H1 (cell line): ENCODE data around the gene HEATR5A. TPM values are rescaled to one million over a fixed set of nuclear protein-coding genes. Genes with fewer than 3 reads are reported as not detected.

Source experiments
- CTCF ChIA-PET: fragments of 300-600 bp; sonication (Branson Sonifier 250); formaldehyde crosslinking; loops from one replicate; lab custom pipeline; 2021; ENCODE audit not compliant: partially characterized antibody; lab: Charles Lee
- POLR2A ChIA-PET: fragments of 300-600 bp; sonication (Branson Sonifier 250); formaldehyde crosslinking; loops from one replicate; lab custom pipeline; 2021; ENCODE audit warnings: inconsistent platforms; ENCODE audit not compliant: partially characterized antibody; lab: Charles Lee
- DNase-seq, 2 experiments: peaks; one replicate each; pipeline versions ENCODE4 v3.0.0 to v3.0.0-alpha.2; 2010 to 2022; ENCODE audit warnings: low spot score in 2 of 2, low read depth in 1 of 2, mixed read lengths in 1 of 2
- FAIRE-seq: peaks from 2 replicates; lab custom pipeline; 2011; peaks lifted over from hg19 to GRCh38; lab: Jason Lieb, UNC
- H2AFZ ChIP-seq: 2 replicates; pipeline ENCODE4 v1.8.1; 2012; ENCODE audit warnings: low read length, inconsistent platforms
- H2AK5ac ChIP-seq: 2 replicates; pipeline ENCODE4 v1.6.1; 2013; ENCODE audit warnings: low read depth, low read length
- H2BK120ac ChIP-seq: replicated peaks from 2 replicates; pipeline ENCODE3; 2013; ENCODE audit warnings: low read depth, low read length, inconsistent platforms
- H2BK12ac ChIP-seq: 2 replicates; pipeline ENCODE4 v1.6.1; 2013; ENCODE audit warnings: low read depth, low read length
- H2BK15ac ChIP-seq: 2 replicates; pipeline ENCODE4 v1.6.1; 2013; ENCODE audit warnings: low read length
- H2BK20ac ChIP-seq: 2 replicates; pipeline ENCODE4 v1.6.1; 2013; ENCODE audit warnings: low read length
- H2BK5ac ChIP-seq: 2 replicates; pipeline ENCODE4 v1.6.1; 2013; ENCODE audit warnings: low read depth, low read length
- H3K14ac ChIP-seq: 2 replicates; pipeline ENCODE4 v1.6.1; 2013; ENCODE audit warnings: inconsistent platforms; ENCODE audit not compliant: insufficient read length
- H3K18ac ChIP-seq: 2 replicates; pipeline ENCODE4 v1.6.1; 2013; ENCODE audit warnings: low read length; ENCODE audit errors: extremely low read depth
- H3K23ac ChIP-seq: 2 replicates; pipeline ENCODE4 v1.6.1; 2013; ENCODE audit warnings: inconsistent platforms; ENCODE audit not compliant: insufficient read length
- H3K23me2 ChIP-seq: 2 replicates; pipeline ENCODE4 v1.6.1; 2013; ENCODE audit warnings: low read depth, low read length
- H3K27ac ChIP-seq: 2 replicates; pipeline ENCODE4 v1.6.1; 2011; ENCODE audit warnings: low read depth, low read length, inconsistent platforms
- H3K27me3 ChIP-seq, 4 experiments: replicated peaks in 1 of 4; 1 replicate in 1 of 4; 2 replicates in 3 of 4; pipeline versions ENCODE4 v1.6.1 to v1.8.1; 2011 to 2013; ENCODE audit warnings: low read length in 3 of 4, mild to moderate bottlenecking in 3 of 4, inconsistent platforms in 2 of 4, mixed read lengths in 2 of 4, moderate library complexity in 1 of 4; ENCODE audit not compliant: control insufficient read depth in 3 of 4, insufficient read depth in 3 of 4; ENCODE audit errors: extremely low read depth in 1 of 4
- H3K36me3 ChIP-seq, 4 experiments: 2 replicates each; pipeline versions ENCODE4 v1.6.1 to v1.8.1; 2011 to 2013; ENCODE audit warnings: mild to moderate bottlenecking in 4 of 4, low read length in 3 of 4, moderate library complexity in 2 of 4, control low read depth in 1 of 4, inconsistent platforms in 1 of 4; ENCODE audit not compliant: insufficient read depth in 4 of 4, control insufficient read depth in 2 of 4
- H3K4ac ChIP-seq: replicated peaks from 2 replicates; pipeline ENCODE3; 2013; ENCODE audit warnings: low read length, low read depth, mixed read lengths, inconsistent platforms; ENCODE audit not compliant: insufficient read length
- H3K4me1 ChIP-seq, 4 experiments: replicated peaks in 1 of 4; 1 replicate in 1 of 4; 2 replicates in 3 of 4; pipeline versions ENCODE4 v1.6.1 to v1.8.1; 2011 to 2013; ENCODE audit warnings: low read length in 3 of 4, inconsistent platforms in 2 of 4, mixed read lengths in 1 of 4; ENCODE audit not compliant: insufficient read depth in 4 of 4, control insufficient read depth in 3 of 4
- H3K4me2 ChIP-seq, 2 experiments: 2 replicates each; pipeline versions ENCODE4 v1.6.1 to v1.8.1; 2011 to 2013; ENCODE audit warnings: low read depth in 2 of 2, low read length in 2 of 2, control low read depth in 1 of 2, inconsistent platforms in 1 of 2, mild to moderate bottlenecking in 1 of 2; ENCODE audit not compliant: insufficient read depth in 1 of 2
- H3K4me3 ChIP-seq, 4 experiments: fragments of 200-600, 300-600 bp in 1 of 4; sonication (generic), shearing (Covaris generic), sonication (Bioruptor Twin) in 1 of 4; 2 replicates each; pipeline versions ENCODE4 v1.5.1 to v1.8.1; 2011 to 2016; ENCODE audit warnings: low read length in 4 of 4, low read depth in 3 of 4, control low read depth in 2 of 4, inconsistent platforms in 2 of 4, mild to moderate bottlenecking in 2 of 4, mixed read lengths in 1 of 4, moderate library complexity in 1 of 4; ENCODE audit not compliant: insufficient read depth in 2 of 4; ENCODE audit errors: extremely low read depth in 1 of 4
- H3K56ac ChIP-seq: replicated peaks from 2 replicates; pipeline ENCODE3; 2013; ENCODE audit warnings: low read depth, mild to moderate bottlenecking, mixed read lengths, low read length, inconsistent platforms; ENCODE audit not compliant: insufficient read length
- H3K79me1 ChIP-seq: 2 replicates; pipeline ENCODE4 v1.6.1; 2013; ENCODE audit warnings: low read depth, low read length, control low read depth
- H3K79me2 ChIP-seq, 2 experiments: 2 replicates each; pipeline versions ENCODE4 v1.6.1 to v1.8.1; 2012 to 2013; ENCODE audit warnings: low read length in 2 of 2, mild to moderate bottlenecking in 2 of 2, inconsistent platforms in 1 of 2; ENCODE audit not compliant: insufficient read depth in 2 of 2, control insufficient read depth in 1 of 2
- H3K9ac ChIP-seq, 4 experiments: replicated peaks in 1 of 4; 1 replicate in 1 of 4; 2 replicates in 3 of 4; pipeline versions ENCODE4 v1.6.1 to v1.8.1; 2011 to 2013; ENCODE audit warnings: low read depth in 3 of 4, low read length in 3 of 4, control low read depth in 2 of 4, mild to moderate bottlenecking in 2 of 4, moderate library complexity in 2 of 4, inconsistent platforms in 1 of 4; ENCODE audit errors: extremely low read depth in 1 of 4
- H3K9me3 ChIP-seq, 2 experiments: 2 replicates each; pipeline versions ENCODE4 v1.6.1 to v1.8.1; 2012 to 2013; ENCODE audit warnings: mild to moderate bottlenecking in 2 of 2, moderate library complexity in 2 of 2, control low read depth in 1 of 2, inconsistent platforms in 1 of 2, low read depth in 1 of 2, low read length in 1 of 2, mixed read lengths in 1 of 2; ENCODE audit not compliant: insufficient read depth in 2 of 2
- H4K20me1 ChIP-seq, 2 experiments: replicated peaks in 1 of 2; 2 replicates each; pipeline versions ENCODE3 to v1.8.1; 2011 to 2013; ENCODE audit warnings: inconsistent platforms in 2 of 2, low read length in 2 of 2, mild to moderate bottlenecking in 1 of 2; ENCODE audit not compliant: insufficient read depth in 2 of 2, control insufficient read depth in 1 of 2
- H4K5ac ChIP-seq: 2 replicates; pipeline ENCODE4 v1.6.1; 2013; ENCODE audit warnings: low read length, low read depth, mixed read lengths, inconsistent platforms; ENCODE audit not compliant: insufficient read length
- H4K8ac ChIP-seq: 2 replicates; pipeline ENCODE4 v1.8.0; 2013; ENCODE audit warnings: mild to moderate bottlenecking, moderate library complexity, low read length, inconsistent platforms; ENCODE audit not compliant: insufficient read depth; ENCODE audit errors: extremely low read depth
- H4K91ac ChIP-seq: replicated peaks from 2 replicates; pipeline ENCODE3; 2013; ENCODE audit warnings: low read length, mixed read lengths, inconsistent platforms; ENCODE audit not compliant: insufficient read length
- JUND ChIP-seq: IDR thresholded peaks from 2 replicates; pipeline ENCODE4 v1.6.1; 2011; ENCODE audit warnings: mild to moderate bottlenecking, improper control_type of control experiment, low read length
- KDM4A ChIP-seq: IDR thresholded peaks from one replicate; pipeline ENCODE4 v1.7.1; 2012; ENCODE audit warnings: low read depth, mild to moderate bottlenecking, moderate library complexity, low read length, inconsistent platforms; ENCODE audit not compliant: severe bottlenecking
- MAFK ChIP-seq: IDR thresholded peaks from 2 replicates; pipeline ENCODE4 v1.6.1; 2012; ENCODE audit warnings: low read depth, mild to moderate bottlenecking, improper control_type of control experiment, low read length
- PHF8 ChIP-seq: fragments of 200-600 bp; sonication (generic); conservative IDR thresholded peaks from 2 replicates; pipeline ENCODE4 v1.7.1; 2012; ENCODE audit warnings: low read depth, mild to moderate bottlenecking, inconsistent platforms, low read length, moderate library complexity
- POLR2A ChIP-seq, 2 experiments: IDR thresholded peaks; 1 replicate in 1 of 2; 2 replicates in 1 of 2; pipeline ENCODE4 v1.6.1; 2011; ENCODE audit warnings: low read depth in 2 of 2, low read length in 2 of 2, mild to moderate bottlenecking in 2 of 2; ENCODE audit errors: control extremely low read depth in 1 of 2
- RBBP5 ChIP-seq: IDR thresholded peaks from 2 replicates; pipeline ENCODE4 v1.7.1; 2012; ENCODE audit warnings: low read depth, mild to moderate bottlenecking, inconsistent platforms, low read length, moderate library complexity, borderline replicate concordance
- SIRT6 ChIP-seq: IDR thresholded peaks from one replicate; pipeline ENCODE4 v1.7.1; 2012; ENCODE audit warnings: low read length, inconsistent platforms
- WGBS, 2 experiments: shearing (Covaris generic) in 1 of 2; methylation state at CpG; one replicate each; pipeline versions ENCODE4 v1.1.6 to v1.1.7; 2013 to 2015; ENCODE audit warnings: low lambda C conversion rate in 2 of 2, mixed read lengths in 2 of 2, inconsistent platforms in 1 of 2, low coverage in 1 of 2, missing lambda C conversion rate in 1 of 2; ENCODE audit not compliant: insufficient replicate concordance in 2 of 2, insufficient coverage in 1 of 2, insufficient read length in 1 of 2; ENCODE audit errors: extremely low coverage in 1 of 2, missing lambda C conversion rate in 1 of 2; 5-methylcytosine and 5-hydroxymethylcytosine counted together
- polyA plus RNA-seq, 7 experiments: library from polyadenylated mRNA; depleted of rRNA in 3 of 7; stranded (reverse) in 5 of 7; unstranded in 2 of 7; fragments of >200 nt in 5 of 7; fragments of 200-250 nt in 2 of 7; gene quantifications; 1 replicate in 5 of 7; 2 replicates in 1 of 7; 4 replicates in 1 of 7; pipeline versions ENCODE4 v1.2.1 to v1.2.3, GENCODE V29; 2011 to 2013; ENCODE audit warnings: missing spikeins in 2 of 7, mixed read lengths in 2 of 7
- total RNA-seq: library from RNA; stranded (reverse); fragmentation: NEBNext Ultra II Directional; extraction: Animal tissue kit (Norgen Biotek cat#: 25700); gene quantifications from 2 replicates; pipeline ENCODE4 v1.2.1, GENCODE V29; 2021
- TF ChIP-seq, protein P1 (sequence below), 3 experiments: IDR thresholded peaks; 1 replicate in 2 of 3; 2 replicates in 1 of 3; pipeline versions ENCODE4 v1.5.1 to v1.6.1; 2011; ENCODE audit warnings: low read length in 3 of 3, mild to moderate bottlenecking in 3 of 3, inconsistent platforms in 2 of 3, low read depth in 1 of 3, moderate library complexity in 1 of 3; ENCODE audit not compliant: insufficient read depth in 1 of 3; ENCODE audit errors: control extremely low read depth in 1 of 3
- TF ChIP-seq, protein P2 (sequence below): IDR thresholded peaks from 2 replicates; pipeline ENCODE4 v1.6.1; 2012; ENCODE audit warnings: low read length, inconsistent platforms

The HEATR5A gene
- total and polyA plus RNA-seq, 2 of the 8 experiments (the other 6 are each of a cell fraction or from before 2014, with no cell fraction given), result 9.0 to 36.2 TPM

DNA sequence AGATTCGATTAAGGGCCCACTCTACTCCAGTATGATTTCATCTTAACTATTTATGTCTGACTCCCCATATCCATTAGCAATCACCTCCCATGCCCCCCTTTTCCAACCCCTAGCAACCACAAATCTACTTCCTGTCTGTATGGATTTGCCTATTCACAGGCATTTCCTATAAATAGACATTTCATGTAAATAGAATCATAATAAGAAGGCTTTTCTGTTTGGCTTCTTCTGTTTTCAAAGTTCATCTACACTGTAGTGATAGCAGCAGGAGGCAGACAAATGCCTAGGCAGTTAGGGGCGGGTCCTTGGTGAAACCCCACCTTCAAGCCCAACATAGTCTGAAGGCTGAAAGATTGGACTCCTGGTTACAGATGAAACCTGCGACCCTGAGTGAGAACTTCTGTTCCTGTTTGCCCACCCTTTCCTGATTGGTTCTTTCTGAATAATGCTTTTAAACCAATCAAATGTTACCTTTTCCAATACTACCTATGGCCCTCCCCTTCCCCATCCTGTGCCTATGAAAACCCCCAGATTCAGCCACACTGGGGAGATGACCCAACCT is 150.6 kb downstream of the HEATR5A start:
- CTCF ChIA-PET, result interaction anchor here (1.5 to 1.6 kb wide), 2 partner anchors 17 to 84 kb away, joined by 5 read pairs; no protein-coding TSS in a partner anchor
- TF ChIP-seq MAFK (no peak), JUND (no peak), RBBP5 (no peak), KDM4A (no peak), POLR2A (IDR thresholded peaks at IDR 0.05; ENCODE audit: control extremely low read depth in 1 of 2, low read depth in 2 of 2, low read length in 2 of 2) (no peak), PHF8 (no peak), SIRT6 (no peak)
- TF ChIP-seq, protein P1, sequence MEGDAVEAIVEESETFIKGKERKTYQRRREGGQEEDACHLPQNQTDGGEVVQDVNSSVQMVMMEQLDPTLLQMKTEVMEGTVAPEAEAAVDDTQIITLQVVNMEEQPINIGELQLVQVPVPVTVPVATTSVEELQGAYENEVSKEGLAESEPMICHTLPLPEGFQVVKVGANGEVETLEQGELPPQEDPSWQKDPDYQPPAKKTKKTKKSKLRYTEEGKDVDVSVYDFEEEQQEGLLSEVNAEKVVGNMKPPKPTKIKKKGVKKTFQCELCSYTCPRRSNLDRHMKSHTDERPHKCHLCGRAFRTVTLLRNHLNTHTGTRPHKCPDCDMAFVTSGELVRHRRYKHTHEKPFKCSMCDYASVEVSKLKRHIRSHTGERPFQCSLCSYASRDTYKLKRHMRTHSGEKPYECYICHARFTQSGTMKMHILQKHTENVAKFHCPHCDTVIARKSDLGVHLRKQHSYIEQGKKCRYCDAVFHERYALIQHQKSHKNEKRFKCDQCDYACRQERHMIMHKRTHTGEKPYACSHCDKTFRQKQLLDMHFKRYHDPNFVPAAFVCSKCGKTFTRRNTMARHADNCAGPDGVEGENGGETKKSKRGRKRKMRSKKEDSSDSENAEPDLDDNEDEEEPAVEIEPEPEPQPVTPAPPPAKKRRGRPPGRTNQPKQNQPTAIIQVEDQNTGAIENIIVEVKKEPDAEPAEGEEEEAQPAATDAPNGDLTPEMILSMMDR (IDR thresholded peaks at IDR 0.05; ENCODE audit: control extremely low read depth in 1 of 3, insufficient read depth in 1 of 3, low read depth in 1 of 3, low read length in 3 of 3), result no peak
- TF ChIP-seq, protein P2, sequence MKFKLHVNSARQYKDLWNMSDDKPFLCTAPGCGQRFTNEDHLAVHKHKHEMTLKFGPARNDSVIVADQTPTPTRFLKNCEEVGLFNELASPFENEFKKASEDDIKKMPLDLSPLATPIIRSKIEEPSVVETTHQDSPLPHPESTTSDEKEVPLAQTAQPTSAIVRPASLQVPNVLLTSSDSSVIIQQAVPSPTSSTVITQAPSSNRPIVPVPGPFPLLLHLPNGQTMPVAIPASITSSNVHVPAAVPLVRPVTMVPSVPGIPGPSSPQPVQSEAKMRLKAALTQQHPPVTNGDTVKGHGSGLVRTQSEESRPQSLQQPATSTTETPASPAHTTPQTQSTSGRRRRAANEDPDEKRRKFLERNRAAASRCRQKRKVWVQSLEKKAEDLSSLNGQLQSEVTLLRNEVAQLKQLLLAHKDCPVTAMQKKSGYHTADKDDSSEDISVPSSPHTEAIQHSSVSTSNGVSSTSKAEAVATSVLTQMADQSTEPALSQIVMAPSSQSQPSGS, result no peak

More for the DNA sequence above, 150.6 kb downstream of the HEATR5A start:
- Histone ChIP-seq H3K4me1 (peaks cover 0 to 2% (median 0%) of the 10 kb centered on the region in 4 experiments; a peak in 1 of 7 replicates), H3K9me3 (peaks cover 2 to 3% of the 10 kb centered on the region in 2 experiments; a peak in 1 of 4 replicates), H3K4me3 (no peak overlapping the region), H3K23me2 (no peaks in the 10 kb centered on the region), H3K4ac (no peak overlapping the region), H2BK5ac (no peak overlapping the region), H3K36me3 (no peaks in the 10 kb centered on the region), H4K91ac (no peak overlapping the region), H3K9ac (no peak overlapping the region), H2BK120ac (no peak overlapping the region), H2BK20ac (no peak overlapping the region), H3K23ac (no peak overlapping the region), H4K5ac (no peak overlapping the region), H3K18ac (no peak overlapping the region), H3K56ac (no peak overlapping the region), H4K20me1 (no peaks in the 10 kb centered on the region), H2AK5ac (no peak overlapping the region), H2AFZ (no peak overlapping the region), H3K27ac (no peak overlapping the region), H2BK15ac (no peak overlapping the region), H4K8ac (no peak overlapping the region), H3K27me3 (no peaks in the 10 kb centered on the region), H2BK12ac (no peak overlapping the region), H3K79me1 (no peaks in the 10 kb centered on the region), H3K14ac (no peak overlapping the region), H3K4me2 (no peak overlapping the region), H3K79me2 (no peaks in the 10 kb centered on the region)
- FAIRE-seq (no peak), DNase-seq (no peak)
- POLR2A ChIA-PET, result no interaction called here
- 95% methylated on average over 3 of the region's 3 CpGs; no CpG with 5 or more reads in 1 of the 2 experiments for WGBS, 2 experiments
